Small intestine (tissue), 7 donors: ENCODE data around the gene PRSS36. TPM values are rescaled to one million over a fixed set of nuclear protein-coding genes. Genes with fewer than 3 reads are reported as not detected.

Experiments
- DNase-seq, 2 donors: peaks; one replicate each; pipeline versions ENCODE4 v3.0.0 to v3.0.0-alpha.2; 2013
- FAIRE-seq: peaks from 2 replicates; lab custom pipeline; 2012; peaks lifted over from hg19 to GRCh38; lab: Jason Lieb, UNC
- H3K27ac ChIP-seq, 3 donors: one replicate each; pipeline ENCODE4 v1.5.1; 2013; ENCODE audit warnings: low read length in 2 of 3, mild to moderate bottlenecking in 2 of 3, control low read depth in 1 of 3, inconsistent platforms in 1 of 3, low read depth in 1 of 3, moderate library complexity in 1 of 3
- H3K27me3 ChIP-seq, 3 donors: one replicate each; pipeline ENCODE4 v1.6.1; 2013; ENCODE audit warnings: low read length in 3 of 3, inconsistent platforms in 1 of 3; ENCODE audit not compliant: control insufficient read depth in 3 of 3, insufficient read depth in 3 of 3
- H3K36me3 ChIP-seq, 3 donors: one replicate each; pipeline ENCODE4 v1.6.1; 2013; ENCODE audit warnings: low read length in 3 of 3, inconsistent platforms in 1 of 3, low read depth in 1 of 3, mild to moderate bottlenecking in 1 of 3, moderate library complexity in 1 of 3; ENCODE audit not compliant: control insufficient read depth in 3 of 3, insufficient read depth in 2 of 3
- H3K4me1 ChIP-seq, 3 donors: one replicate each; pipeline ENCODE4 v1.6.1; 2013; ENCODE audit warnings: low read length in 2 of 3, inconsistent platforms in 1 of 3, low read depth in 1 of 3, mild to moderate bottlenecking in 1 of 3, moderate library complexity in 1 of 3; ENCODE audit not compliant: control insufficient read depth in 3 of 3, insufficient read depth in 2 of 3
- H3K4me3 ChIP-seq, 3 donors: one replicate each; pipeline ENCODE4 v1.5.1; 2013; ENCODE audit warnings: low read length in 3 of 3, control low read depth in 1 of 3, inconsistent platforms in 1 of 3, low read depth in 1 of 3, mild to moderate bottlenecking in 1 of 3, moderate library complexity in 1 of 3
- H3K9me3 ChIP-seq, 2 donors: one replicate each; pipeline ENCODE4 v1.6.1; 2013; ENCODE audit warnings: low read depth in 1 of 2, low read length in 1 of 2; ENCODE audit not compliant: control insufficient read depth in 2 of 2, insufficient read depth in 1 of 2
- WGBS, 3 donors: extraction: QIAGEN DNeasy Blood & Tissue Kit; methylation state at CpG; one replicate each; pipeline ENCODE4 v1.1.7; 2013; 5-methylcytosine and 5-hydroxymethylcytosine counted together
- polyA plus RNA-seq, 4 donors: library from polyadenylated mRNA; stranded (reverse) in 3 of 4; unstranded in 1 of 4; fragments of 200-250 nt in 3 of 4; fragments of 120-200 nt in 1 of 4; gene quantifications; one replicate each; pipeline versions ENCODE4 v1.2.1 to v1.2.3, GENCODE V29; 2013
- donor health status: healthy with polysubstance abuse.
- donor health status: control.
- donor health status: control.
- donor health status: Bipolar disorder and iron deficiency.
- donor health status: healthy.

The PRSS36 gene
- polyA plus RNA-seq, 4 donors, result 2.5 to 19.2 (median 8.1) TPM

GRCh38 chr16:31117384-31118222, 32.3 kb downstream of the PRSS36 start, which contains the start of gene KAT8:
KAT8 (plus strand) TSS chr16:31117664; CDS start chr16:31117682, 18 bp downstream.
- Histone ChIP-seq H3K27ac (peak within 1 kb of the TSS; percentile 91 to 99 (median 96)), H3K27me3 (no peaks in the 10 kb centered on the region), H3K4me3 (peak within 1 kb of the TSS; percentile 62 to 84 (median 70)), H3K4me1 (peaks cover 0 to 24% (median 2%) of the 10 kb centered on the region in 3 donors), H3K9me3 (no peaks in the 10 kb centered on the region), H3K36me3 (peaks cover 4 to 49% (median 6%) of the 10 kb centered on the region in 3 donors)
- FAIRE-seq (no peak), DNase-seq (peak; percentile 98 to 99)
- 0% methylated on average over 53 to 68 of the region's 68 CpGs for WGBS, 3 donors

- Histone ChIP-seq H3K36me3 (peaks cover 0 to 54% (median 5%) of the 10 kb centered on the region in 3 donors), H3K4me3 (no peak overlapping the region), H3K27me3 (no peaks in the 10 kb centered on the region), H3K27ac (peak overlapping the region in 2 of 3 donors; percentile 15 to 34), H3K9me3 (no peaks in the 10 kb centered on the region), H3K4me1 (peaks cover 0 to 24% (median 2%) of the 10 kb centered on the region in 3 donors)
- 83 to 86% (median 83%) methylated on average over 8 of the region's 8 CpGs for WGBS, 3 donors
- FAIRE-seq (no peak), DNase-seq (no peak)
Observed at GRCh38 chr16:31114468-31114867, 35.4 kb downstream of the PRSS36 start.

GRCh38 chr16:31113121-31114120, 36.4 kb downstream of the PRSS36 start:
- no peak overlapping the region for H3K4me3 ChIP-seq
- DNase-seq (peak; percentile 38 to 67), FAIRE-seq (no peak)

GRCh38 chr16:31112711-31113110, 37.2 kb downstream of the PRSS36 start:
- peaks cover 0 to 15% (median 2%) of the 10 kb centered on the region in 3 donors for H3K4me1 ChIP-seq
- no peak overlapping the region for H3K4me3 ChIP-seq
- H3K27ac ChIP-seq, result peak overlapping the region in 1 of 3 donors; percentile 42
- FAIRE-seq, result no peak
- no peak for DNase-seq
- peaks cover 0 to 48% (median 5%) of the 10 kb centered on the region in 3 donors for H3K36me3 ChIP-seq
- H3K9me3 ChIP-seq, result no peaks in the 10 kb centered on the region
- 76 to 92% (median 91%) methylated on average over 2 of the region's 2 CpGs for WGBS, 3 donors
- no peaks in the 10 kb centered on the region for H3K27me3 ChIP-seq

More at GRCh38 chr16:31113121-31114120, 36.4 kb downstream of the PRSS36 start:
- Histone ChIP-seq H3K27me3 (no peaks in the 10 kb centered on the region), H3K9me3 (no peaks in the 10 kb centered on the region), H3K27ac (peak overlapping the region in 2 of 3 donors; percentile 16 to 43), H3K36me3 (peaks cover 0 to 48% (median 5%) of the 10 kb centered on the region in 3 donors), H3K4me1 (peaks cover 0 to 17% (median 2%) of the 10 kb centered on the region in 3 donors)
- 59 to 69% (median 63%) methylated on average over 5 of the region's 5 CpGs for WGBS, 3 donors

GRCh38 chr16:31111881-31112466, 37.9 kb downstream of the PRSS36 start:
- no peak for DNase-seq
- peaks cover 0 to 48% (median 5%) of the 10 kb centered on the region in 3 donors for H3K36me3 ChIP-seq

GRCh38 chr16:31110106-31111034, 39.5 kb downstream of the PRSS36 start:
- WGBS, 3 donors, result 88 to 90% (median 89%) methylated on average over 26 of the region's 26 CpGs
- Histone ChIP-seq H3K4me1 (peaks cover 0 to 11% (median 4%) of the 10 kb centered on the region in 3 donors), H3K27ac (no peak overlapping the region), H3K4me3 (no peak overlapping the region), H3K36me3 (peaks cover 0 to 43% (median 5%) of the 10 kb centered on the region in 3 donors), H3K9me3 (no peaks in the 10 kb centered on the region), H3K27me3 (no peaks in the 10 kb centered on the region)
- no peak for DNase-seq
- no peak for FAIRE-seq

More at GRCh38 chr16:31111881-31112466, 37.9 kb downstream of the PRSS36 start:
- Histone ChIP-seq H3K27ac (no peak overlapping the region), H3K27me3 (no peaks in the 10 kb centered on the region), H3K4me1 (peaks cover 0 to 15% (median 2%) of the 10 kb centered on the region in 3 donors), H3K9me3 (no peaks in the 10 kb centered on the region), H3K4me3 (no peak overlapping the region)
- 93% methylated on average over 23 of the region's 23 CpGs for WGBS, 3 donors
- FAIRE-seq, result no peak

- 86 to 91% (median 88%) methylated on average over 12 of the region's 12 CpGs for WGBS, 3 donors
- no peak overlapping the region for H3K4me3 ChIP-seq
- peaks cover 0 to 11% (median 4%) of the 10 kb centered on the region in 3 donors for H3K4me1 ChIP-seq
Observed at GRCh38 chr16:31109622-31110021, 40.2 kb downstream of the PRSS36 start.

More at GRCh38 chr16:31109622-31110021, 40.2 kb downstream of the PRSS36 start:
- Histone ChIP-seq H3K9me3 (no peaks in the 10 kb centered on the region), H3K27me3 (no peaks in the 10 kb centered on the region), H3K36me3 (peaks cover 0 to 43% (median 5%) of the 10 kb centered on the region in 3 donors), H3K27ac (no peak overlapping the region)
- DNase-seq (no peak), FAIRE-seq (no peak)
